ENCODE measurements around the gene ZDHHC4. TPM values are rescaled to one million over a fixed set of nuclear protein-coding genes. Genes with fewer than 3 reads are reported as not detected.

Gene ZDHHC4
- total RNA-seq (2022; extraction: Qiagen RNA extraction; ENCODE audit: low read depth), result 41.2 to 54.0 TPM (median 46.9 TPM) in 5 replicates

DNA sequence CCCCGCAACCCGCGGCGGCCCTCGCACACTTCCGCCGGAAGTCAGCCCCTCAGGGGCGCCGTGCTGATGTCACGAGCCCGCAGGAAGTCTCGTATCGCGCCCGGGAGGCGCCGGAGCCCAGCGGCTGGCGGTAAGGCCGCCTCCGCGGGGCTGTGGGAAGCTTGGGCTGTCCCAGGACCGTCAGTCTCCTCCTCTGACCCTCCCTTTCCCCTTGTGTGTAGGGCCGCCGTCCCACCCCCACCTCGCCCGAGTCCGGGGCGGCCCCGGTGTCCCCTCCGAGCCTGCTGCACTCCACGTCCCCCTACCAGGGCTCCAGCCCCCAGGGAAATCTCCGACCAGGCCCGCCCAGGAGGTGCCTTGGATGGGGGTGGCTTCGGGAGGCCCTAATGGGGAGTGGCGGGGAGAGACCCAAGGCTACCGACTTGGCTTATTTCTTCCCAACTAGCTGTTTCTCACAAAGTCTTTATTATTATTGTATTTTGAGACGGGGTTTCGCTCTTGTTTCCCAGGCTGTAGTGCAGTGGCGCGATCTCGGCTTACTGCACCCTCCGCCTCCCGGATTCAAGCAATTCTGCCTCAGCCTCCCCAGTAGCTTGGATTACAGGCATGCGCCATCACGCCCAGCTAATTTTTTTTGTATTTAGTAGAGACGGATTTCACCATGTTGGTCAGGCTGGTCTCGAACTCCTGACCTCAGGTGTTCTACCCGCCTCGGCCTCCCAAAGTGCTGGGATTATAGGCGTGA lies at the start of gene ZDHHC4:
TSS of gene ZDHHC4 (plus strand) at position 86 of the 745 bp plus-strand sequence. CDS start 3,108 bp downstream, outside the sequence.

DNA sequence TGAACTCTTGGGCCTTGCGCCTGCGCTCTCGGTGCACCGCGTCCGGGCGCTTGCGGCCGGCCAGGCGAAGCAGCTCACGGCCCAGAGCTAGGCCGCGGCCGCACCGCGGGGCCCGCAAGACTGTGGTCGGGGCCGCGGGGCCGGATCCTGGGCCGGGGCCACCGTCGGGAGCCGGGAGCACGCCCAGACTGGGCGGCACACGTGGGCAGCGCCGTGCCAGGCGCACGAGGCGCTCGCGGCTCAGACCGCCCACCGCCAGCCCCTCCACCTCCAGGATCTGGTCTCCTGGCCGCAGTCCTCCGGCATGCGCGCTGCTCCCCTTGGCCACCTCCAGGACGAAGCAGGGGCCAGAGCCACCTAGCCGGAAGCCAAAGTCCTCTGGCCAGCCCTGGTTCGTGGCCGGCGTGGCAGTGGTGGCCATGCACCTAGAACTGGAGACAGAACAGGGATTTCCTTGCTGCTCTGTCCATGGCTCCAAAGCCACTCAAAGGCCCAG lies 26.2 kb upstream of the ZDHHC4 start, which contains the start of gene GRID2IP:
TSS of gene GRID2IP (minus strand) at position 446 of the 496 bp plus-strand sequence. CDS start at position 421, 25 bp downstream.

DNA sequence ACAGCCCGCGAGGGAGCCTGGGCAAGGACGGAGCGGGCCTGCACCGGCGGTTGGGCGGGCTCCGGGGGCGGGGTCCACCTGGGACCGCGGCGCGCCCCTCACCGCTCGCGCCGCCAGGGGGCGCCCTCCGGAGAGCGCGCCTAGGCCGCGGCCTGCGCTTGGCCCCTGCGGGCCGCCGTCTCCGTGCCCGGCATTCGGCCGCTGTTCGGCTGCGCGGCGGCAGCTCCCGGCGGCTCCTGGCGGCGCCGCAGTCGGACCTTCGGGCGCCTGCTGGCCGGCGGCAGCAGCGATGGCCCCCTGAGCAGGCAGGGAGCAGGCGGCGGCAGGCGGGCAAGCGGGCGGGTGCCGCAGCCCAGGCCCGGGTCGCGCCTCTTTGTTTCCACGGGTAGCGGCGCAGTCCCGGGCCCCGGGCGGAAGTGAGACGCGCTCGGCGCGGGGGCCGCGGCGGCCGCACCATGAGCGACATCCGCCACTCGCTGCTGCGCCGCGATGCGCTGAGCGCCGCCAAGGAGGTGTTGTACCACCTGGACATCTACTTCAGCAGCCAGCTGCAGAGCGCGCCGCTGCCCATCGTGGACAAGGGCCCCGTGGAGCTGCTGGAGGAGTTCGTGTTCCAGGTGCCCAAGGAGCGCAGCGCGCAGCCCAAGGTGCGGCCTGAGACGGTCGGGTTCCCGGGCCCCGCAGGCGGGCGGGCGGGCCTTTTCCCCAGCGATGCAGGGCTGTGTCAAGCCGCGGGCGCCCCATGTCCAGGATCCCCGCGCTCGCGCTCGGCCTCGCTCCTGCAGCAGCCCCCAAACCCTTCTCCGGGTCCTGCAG lies 12.8 kb downstream of the ZDHHC4 start, which contains the start of gene INTS15:
TSS of gene INTS15 (plus strand) at position 193 of the 816 bp plus-strand sequence. CDS start at position 456, 263 bp downstream.

DNA sequence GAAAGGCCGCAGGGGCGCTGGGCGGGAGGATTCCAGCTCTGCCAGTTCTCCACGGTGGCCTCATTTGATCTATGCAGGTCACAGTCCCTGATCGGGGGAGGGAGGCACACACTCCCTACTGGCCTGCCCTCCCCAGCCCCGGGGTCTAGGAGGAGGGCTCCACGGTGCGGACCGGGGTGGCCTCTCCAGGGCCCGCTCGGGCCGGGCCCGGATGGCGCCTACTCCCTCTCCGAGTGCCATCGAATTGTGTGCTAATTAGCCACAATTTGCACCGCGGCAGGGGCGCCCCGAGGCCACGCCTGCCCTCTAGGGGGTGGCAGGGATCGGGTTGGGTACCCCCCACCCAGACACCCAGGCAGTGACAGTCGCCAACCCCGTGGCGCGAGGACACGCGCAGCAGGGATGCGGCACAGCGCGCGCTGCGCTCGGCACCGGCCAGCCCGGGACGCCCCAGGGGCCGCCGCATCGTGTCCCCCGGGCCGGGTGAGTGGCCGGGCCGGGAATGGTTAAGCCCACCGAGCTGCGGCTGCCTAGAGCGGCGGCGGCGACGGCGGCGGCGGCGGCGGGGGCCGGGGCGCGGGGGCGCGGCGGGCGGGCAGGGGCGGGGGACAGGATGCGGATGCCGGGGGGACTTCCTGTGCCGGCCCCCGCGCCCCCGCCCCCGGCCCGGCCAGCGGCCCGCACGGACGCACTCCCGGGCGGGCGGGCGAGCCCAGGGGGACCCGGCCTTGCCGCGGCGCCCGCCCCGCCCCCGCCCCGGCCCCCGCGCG lies 37.9 kb downstream of the ZDHHC4 start, which contains the start of gene ZNF853:
TSS of gene ZNF853 (plus strand) at position 658 of the 770 bp plus-strand sequence. CDS start 565 bp downstream, outside the sequence.

DNA sequence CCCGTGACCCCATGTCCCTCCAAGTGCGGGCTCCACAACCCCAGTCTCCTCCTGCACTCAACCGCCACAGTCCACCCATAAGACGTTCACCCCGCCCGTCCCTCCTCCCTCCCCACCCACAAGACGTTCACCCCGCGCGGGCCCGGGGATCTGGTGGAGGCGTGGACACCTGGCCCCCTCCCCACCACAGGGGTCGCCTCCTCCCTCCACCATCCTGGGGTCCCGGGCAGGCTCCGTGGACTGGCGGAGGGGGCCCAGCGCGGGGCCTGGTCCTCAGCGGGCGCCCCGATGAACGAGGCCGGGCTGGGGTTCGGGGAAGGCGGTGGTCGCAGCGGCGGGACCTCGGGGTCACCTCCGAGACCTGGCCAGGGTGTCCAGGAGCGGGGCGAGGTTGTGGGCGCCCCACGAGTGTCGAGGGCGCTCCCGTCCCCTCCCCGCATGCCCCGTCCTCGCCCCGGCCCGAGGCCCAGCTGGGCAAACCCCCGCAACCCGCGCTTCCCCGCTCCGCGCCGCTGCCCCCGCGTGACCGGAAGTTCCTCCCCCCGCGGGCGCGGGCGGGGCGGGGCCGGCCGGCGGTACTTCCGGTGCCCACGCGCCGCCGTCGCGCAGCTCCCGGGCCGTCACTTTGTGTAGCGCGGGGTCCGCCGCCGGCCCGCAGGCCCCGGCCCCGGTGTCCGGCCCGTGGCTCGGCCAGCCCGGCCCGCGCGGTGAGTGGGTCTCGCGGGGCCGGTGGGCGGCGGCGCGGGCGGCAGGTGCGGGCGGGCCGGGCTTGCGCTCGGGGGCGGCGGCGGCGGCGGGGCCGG lies 59.7 kb downstream of the ZDHHC4 start, which contains the start of gene ZNF316:
TSS of gene ZNF316 (plus strand) at position 578 of the 803 bp plus-strand sequence. CDS start 5,092 bp downstream, outside the sequence.

Other genes with a start within 250 kb of the ZDHHC4 start
- gene FAM220A, start 228.5 kb upstream of the ZDHHC4 start, total RNA-seq (2022; extraction: Qiagen RNA extraction; ENCODE audit: low read depth), result 10.7 to 16.2 TPM (median 14.8 TPM) in 5 replicates
- gene RAC1, start 202.9 kb upstream of the ZDHHC4 start, total RNA-seq (2022; extraction: Qiagen RNA extraction; ENCODE audit: low read depth), result 340 to 391 TPM (median 365 TPM) in 5 replicates
- gene DAGLB, start 129.5 kb upstream of the ZDHHC4 start, total RNA-seq (2022; extraction: Qiagen RNA extraction; ENCODE audit: low read depth), result 15.8 to 28.3 TPM (median 26.3 TPM) in 5 replicates
- gene KDELR2, start 93.3 kb upstream of the ZDHHC4 start, total RNA-seq (2022; extraction: Qiagen RNA extraction; ENCODE audit: low read depth), result 108 to 155 TPM (median 137 TPM) in 5 replicates
- gene GRID2IP, start 26.0 kb upstream of the ZDHHC4 start, total RNA-seq (2022; extraction: Qiagen RNA extraction; ENCODE audit: low read depth), result not detected in 5 replicates
- gene INTS15, start 12.6 kb downstream of the ZDHHC4 start, total RNA-seq (2022; extraction: Qiagen RNA extraction; ENCODE audit: low read depth), result 21.5 to 28.4 TPM (median 25.4 TPM) in 5 replicates
- 1.8 to 3.4 TPM (median 2.8 TPM) in 5 replicates for gene ZNF853, start 38.2 kb downstream of the ZDHHC4 start, total RNA-seq (2022; extraction: Qiagen RNA extraction; ENCODE audit: low read depth)
- gene ZNF316, start 59.9 kb downstream of the ZDHHC4 start, total RNA-seq (2022; extraction: Qiagen RNA extraction; ENCODE audit: low read depth), result 12.1 to 17.9 TPM (median 15.5 TPM) in 5 replicates
- gene ZNF12, start 129.5 kb downstream of the ZDHHC4 start, total RNA-seq (2022; extraction: Qiagen RNA extraction; ENCODE audit: low read depth), result 8.3 to 14.1 TPM (median 11.0 TPM) in 5 replicates
- 0.40 TPM in 1 of 5 replicates, not detected in the others for gene RSPH10B2, start 176.6 kb downstream of the ZDHHC4 start, total RNA-seq (2022; extraction: Qiagen RNA extraction; ENCODE audit: low read depth)
- 27.9 to 57.1 TPM (median 34.6 TPM) in 5 replicates for gene CCZ1B, start 248.8 kb downstream of the ZDHHC4 start, total RNA-seq (2022; extraction: Qiagen RNA extraction; ENCODE audit: low read depth)